H9 (cell line): ENCODE data around the gene HAUS8. TPM values are rescaled to one million over a fixed set of nuclear protein-coding genes. Genes with fewer than 3 reads are reported as not detected.
A peak's percentile ranks its signal among the peaks of the same experiment; 100 is the strongest.

Experiments used
- DNase-seq: peaks from one replicate; pipeline ENCODE4 v3.0.0-alpha.2; 2017
- H2AFZ ChIP-seq: one replicate; pipeline ENCODE4 v1.6.1; 2013; ENCODE audit warnings: mild to moderate bottlenecking, low read length, control low read depth, moderate library complexity
- H2AK5ac ChIP-seq: 2 replicates; pipeline ENCODE4 v1.6.1; 2013; ENCODE audit warnings: low read length, control low read depth, mixed read lengths; ENCODE audit not compliant: insufficient read length
- H2BK120ac ChIP-seq: one replicate; pipeline ENCODE4 v1.6.1; 2013; ENCODE audit warnings: low read depth, mild to moderate bottlenecking, low read length, control low read depth, inconsistent platforms; ENCODE audit not compliant: poor library complexity, severe bottlenecking
- H2BK12ac ChIP-seq: 2 replicates; pipeline ENCODE4 v1.6.1; 2013; ENCODE audit warnings: low read length, control low read depth, mixed read lengths, low read depth; ENCODE audit not compliant: insufficient read length
- H2BK15ac ChIP-seq: 2 replicates; pipeline ENCODE4 v1.6.1; 2013; ENCODE audit warnings: low read depth, low read length, control low read depth
- H2BK20ac ChIP-seq: one replicate; pipeline ENCODE4 v1.6.1; 2013; ENCODE audit warnings: low read depth, mild to moderate bottlenecking, low read length, control low read depth, inconsistent platforms; ENCODE audit not compliant: poor library complexity, severe bottlenecking
- H2BK5ac ChIP-seq: 2 replicates; pipeline ENCODE4 v1.6.1; 2013; ENCODE audit warnings: low read length, control low read depth, mixed read lengths; ENCODE audit not compliant: insufficient read length
- H3K14ac ChIP-seq: 2 replicates; pipeline ENCODE4 v1.6.1; 2013; ENCODE audit warnings: low read length, control low read depth; ENCODE audit not compliant: insufficient read depth
- H3K18ac ChIP-seq: 2 replicates; pipeline ENCODE4 v1.6.1; 2013; ENCODE audit warnings: low read depth, mild to moderate bottlenecking, mixed read lengths, low read length, control low read depth; ENCODE audit not compliant: insufficient read length
- H3K23ac ChIP-seq: 2 replicates; pipeline ENCODE4 v1.6.1; 2013; ENCODE audit warnings: low read length, control low read depth, mixed read lengths, low read depth; ENCODE audit not compliant: insufficient read length
- H3K23me2 ChIP-seq: 2 replicates; pipeline ENCODE4 v1.6.1; 2013; ENCODE audit warnings: low read depth, mild to moderate bottlenecking, mixed read lengths, low read length, control low read depth; ENCODE audit not compliant: insufficient read length, poor library complexity, severe bottlenecking
- H3K27ac ChIP-seq: 2 replicates; pipeline ENCODE4 v1.5.1; 2013; ENCODE audit warnings: low read length, control low read depth, mixed read lengths, low read depth; ENCODE audit not compliant: insufficient read length
- H3K27me3 ChIP-seq: 2 replicates; pipeline ENCODE4 v1.6.1; 2013; ENCODE audit warnings: low read length, control low read depth, inconsistent platforms; ENCODE audit not compliant: insufficient read depth
- H3K4ac ChIP-seq: 2 replicates; pipeline ENCODE4 v1.6.1; 2013; ENCODE audit warnings: low read depth, mild to moderate bottlenecking, control low read depth, inconsistent platforms, low read length, moderate library complexity
- H3K4me1 ChIP-seq: 2 replicates; pipeline ENCODE4 v1.6.1; 2013; ENCODE audit warnings: low read length, control low read depth, inconsistent platforms; ENCODE audit not compliant: insufficient read depth
- H3K4me2 ChIP-seq: 2 replicates; pipeline ENCODE4 v1.6.1; 2013; ENCODE audit warnings: low read length, control low read depth, mixed read lengths; ENCODE audit not compliant: insufficient read length, insufficient read depth
- H3K56ac ChIP-seq: 2 replicates; pipeline ENCODE4 v1.6.1; 2013; ENCODE audit warnings: low read depth, mild to moderate bottlenecking, mixed read lengths, low read length, control low read depth; ENCODE audit not compliant: insufficient read length
- H3K79me1 ChIP-seq: 2 replicates; pipeline ENCODE4 v1.6.1; 2013; ENCODE audit warnings: low read depth, mild to moderate bottlenecking, moderate library complexity, low read length, control low read depth, inconsistent platforms; ENCODE audit not compliant: insufficient read depth, poor library complexity, severe bottlenecking
- H3K79me2 ChIP-seq: 2 replicates; pipeline ENCODE4 v1.6.1; 2013; ENCODE audit warnings: low read length, control low read depth, inconsistent platforms; ENCODE audit not compliant: insufficient read depth
- H3K9ac ChIP-seq: 2 replicates; pipeline ENCODE4 v1.6.1; 2013; ENCODE audit warnings: low read length, control low read depth, mixed read lengths; ENCODE audit not compliant: insufficient read length; ENCODE audit errors: extremely low read depth
- H3K9me3 ChIP-seq: one replicate; pipeline ENCODE4 v1.6.1; 2013; ENCODE audit warnings: low read depth, low read length, inconsistent platforms; ENCODE audit not compliant: control insufficient read depth
- H3T11ph ChIP-seq: one replicate; pipeline ENCODE4 v1.6.1; 2013; ENCODE audit warnings: mild to moderate bottlenecking, low read length, control low read depth, inconsistent platforms
- H4K20me1 ChIP-seq: one replicate; pipeline ENCODE4 v1.6.1; 2013; ENCODE audit not compliant: control insufficient read depth, insufficient read length, insufficient read depth
- H4K5ac ChIP-seq: 2 replicates; pipeline ENCODE4 v1.6.1; 2013; ENCODE audit warnings: low read depth, mild to moderate bottlenecking, mixed read lengths, low read length, control low read depth; ENCODE audit not compliant: insufficient read length
- H4K8ac ChIP-seq: replicated peaks from 2 replicates; pipeline ENCODE4 v1.6.1; 2013; ENCODE audit warnings: low read length, control low read depth, mixed read lengths, low read depth; ENCODE audit not compliant: insufficient read length
- H4K91ac ChIP-seq: 2 replicates; pipeline ENCODE4 v1.6.1; 2013; ENCODE audit warnings: low read depth, mild to moderate bottlenecking, moderate library complexity, mixed read lengths, low read length, control low read depth; ENCODE audit not compliant: insufficient read length
- H3K27ac Mint-ChIP-seq, 3 experiments: 2 replicates in 2 of 3; 3 replicates in 1 of 3; pipeline ENCODE4 v1.8.0; 2020 to 2021; ENCODE audit warnings: mixed read lengths in 3 of 3, mild to moderate bottlenecking in 1 of 3, moderate library complexity in 1 of 3
- H3K27me3 Mint-ChIP-seq: 2 replicates; pipeline ENCODE4 v1.8.0; 2021; ENCODE audit warnings: low read depth, mild to moderate bottlenecking, moderate library complexity, mixed read lengths
- H3K36me3 Mint-ChIP-seq, 3 experiments: 2 replicates in 2 of 3; 3 replicates in 1 of 3; pipeline ENCODE4 v1.8.0; 2020 to 2021; ENCODE audit warnings: low read depth in 3 of 3, mixed read lengths in 3 of 3; ENCODE audit not compliant: insufficient read depth in 1 of 3
- H3K4me1 Mint-ChIP-seq, 2 experiments: 2 replicates each; pipeline ENCODE4 v1.8.0; 2020; ENCODE audit warnings: mixed read lengths in 2 of 2
- H3K4me3 Mint-ChIP-seq, 2 experiments: 2 replicates in 1 of 2; 3 replicates in 1 of 2; pipeline ENCODE4 v1.8.0; 2020 to 2021; ENCODE audit warnings: mild to moderate bottlenecking in 2 of 2, mixed read lengths in 2 of 2, moderate library complexity in 1 of 2
- H3K9me3 Mint-ChIP-seq, 2 experiments: 2 replicates in 1 of 2; 3 replicates in 1 of 2; pipeline ENCODE4 v1.8.0; 2020; ENCODE audit warnings: mild to moderate bottlenecking in 2 of 2, mixed read lengths in 2 of 2, moderate library complexity in 1 of 2
- WGBS: extraction: QIAGEN DNeasy Blood & Tissue Kit; methylation state at CpG from one replicate; pipeline ENCODE4 v1.1.7; 2013; ENCODE audit warnings: missing lambda C conversion rate, low lambda C conversion rate, mixed read lengths; ENCODE audit not compliant: insufficient read length; ENCODE audit errors: extremely low coverage; 5-methylcytosine and 5-hydroxymethylcytosine counted together
- total RNA-seq: library from RNA; stranded (reverse); gene quantifications from 2 replicates; pipeline ENCODE4 v1.2.1, GENCODE V29; 2021
- TF ChIP-seq, protein P1 (sequence below): fragments of 200-600 bp; sonication (generic); conservative IDR thresholded peaks from 3 replicates; pipeline ENCODE4 v1.8.0; 2021; ENCODE audit warnings: antibody characterized with exemption, mild to moderate bottlenecking

The HAUS8 gene
- total RNA-seq, 1 experiment from 2014 or later: 27.8 TPM

DNA sequence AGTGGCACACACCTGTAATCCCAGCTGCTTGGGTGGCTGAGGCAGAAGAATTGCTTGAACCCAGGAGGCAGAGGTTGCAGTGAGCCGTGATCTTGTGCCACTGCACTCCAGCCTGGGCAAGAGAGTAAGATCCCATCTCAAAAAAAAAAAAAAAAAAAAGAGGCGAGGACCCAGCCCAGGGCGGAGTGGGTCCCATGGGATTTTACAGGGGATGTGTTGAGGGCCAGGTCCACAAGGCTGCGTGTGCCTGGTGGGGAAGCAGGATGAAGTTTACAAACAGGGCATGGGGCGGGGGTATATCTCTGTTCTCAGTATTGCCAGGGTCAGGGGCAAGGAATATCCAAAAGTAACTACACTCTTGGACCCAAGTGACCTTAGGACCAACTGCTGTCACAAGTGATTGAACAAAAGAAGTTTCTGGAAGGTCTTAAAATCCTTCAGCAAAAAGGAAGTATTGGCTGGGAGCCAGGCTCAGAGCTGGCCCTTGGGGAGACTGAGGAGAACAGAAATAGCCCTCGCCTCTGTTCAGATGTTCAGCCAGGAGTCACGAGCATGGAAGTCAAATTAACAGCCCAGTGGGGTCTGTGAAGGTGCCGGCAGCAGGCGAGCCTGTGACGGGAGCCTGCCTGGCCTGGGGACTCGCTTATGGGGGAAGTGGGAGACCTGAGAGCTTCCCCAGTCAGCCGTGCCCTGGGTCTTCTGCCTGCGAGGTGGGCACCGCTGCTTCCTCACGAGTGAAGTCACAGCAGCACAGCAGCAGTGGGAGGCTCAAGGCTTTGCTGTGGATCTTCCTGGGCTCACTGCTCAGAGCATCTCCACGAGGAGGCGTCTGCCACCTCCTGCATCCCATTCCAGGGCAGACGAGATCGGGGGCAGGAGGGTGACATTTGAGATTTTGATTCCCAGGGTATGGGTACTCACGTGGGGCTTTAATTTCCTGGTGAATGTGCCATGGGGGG is 6.7 kb upstream of the HAUS8 start:
- Histone ChIP-seq H2BK5ac (no peak overlapping the region), H3K14ac (no peak overlapping the region), H3K23ac (no peak overlapping the region), H3K4me2 (no peak overlapping the region), H2BK15ac (no peak overlapping the region), H3K79me1 (peaks cover 5% of the 10 kb centered on the region), H4K5ac (no peak overlapping the region), H2BK20ac (no peak overlapping the region), H2AK5ac (no peak overlapping the region), H3T11ph (no peak overlapping the region), H3K9me3 (no peaks in the 10 kb centered on the region), H3K27ac (no peak overlapping the region), H3K79me2 (peaks cover 18% of the 10 kb centered on the region; the same call in 1 of the 2 replicates), H2BK120ac (no peak overlapping the region), H4K91ac (no peak overlapping the region), H3K23me2 (no peaks in the 10 kb centered on the region), H3K56ac (no peak overlapping the region), H3K27me3 (no peaks in the 10 kb centered on the region), H3K9ac (no peak overlapping the region), H2BK12ac (no peak overlapping the region), H4K8ac (no peak overlapping the region), H2AFZ (no peak overlapping the region), H3K18ac (no peak overlapping the region), H4K20me1 (no peaks in the 10 kb centered on the region), H3K4me1 (0 out of 2 replicates have a peak, but pooled peaks cover 3% of the 10 kb centered on the region), H3K4ac (no peak overlapping the region)
- no peak overlapping the region for H3K4me3 Mint-ChIP-seq
- TF ChIP-seq, protein P1, sequence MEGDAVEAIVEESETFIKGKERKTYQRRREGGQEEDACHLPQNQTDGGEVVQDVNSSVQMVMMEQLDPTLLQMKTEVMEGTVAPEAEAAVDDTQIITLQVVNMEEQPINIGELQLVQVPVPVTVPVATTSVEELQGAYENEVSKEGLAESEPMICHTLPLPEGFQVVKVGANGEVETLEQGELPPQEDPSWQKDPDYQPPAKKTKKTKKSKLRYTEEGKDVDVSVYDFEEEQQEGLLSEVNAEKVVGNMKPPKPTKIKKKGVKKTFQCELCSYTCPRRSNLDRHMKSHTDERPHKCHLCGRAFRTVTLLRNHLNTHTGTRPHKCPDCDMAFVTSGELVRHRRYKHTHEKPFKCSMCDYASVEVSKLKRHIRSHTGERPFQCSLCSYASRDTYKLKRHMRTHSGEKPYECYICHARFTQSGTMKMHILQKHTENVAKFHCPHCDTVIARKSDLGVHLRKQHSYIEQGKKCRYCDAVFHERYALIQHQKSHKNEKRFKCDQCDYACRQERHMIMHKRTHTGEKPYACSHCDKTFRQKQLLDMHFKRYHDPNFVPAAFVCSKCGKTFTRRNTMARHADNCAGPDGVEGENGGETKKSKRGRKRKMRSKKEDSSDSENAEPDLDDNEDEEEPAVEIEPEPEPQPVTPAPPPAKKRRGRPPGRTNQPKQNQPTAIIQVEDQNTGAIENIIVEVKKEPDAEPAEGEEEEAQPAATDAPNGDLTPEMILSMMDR: no peak
- no CpG with 5 or more reads among the region's 20 CpGs for WGBS
- H3K27ac Mint-ChIP-seq: peak overlapping the region in 2 of 3 experiments; percentile 69 to 94; a peak in 5 of 7 replicates
- H3K36me3 Mint-ChIP-seq: peaks cover 0 to 5% (median 3%) of the 10 kb centered on the region in 3 experiments; a peak in 4 of 7 replicates
- peaks cover 24 to 31% of the 10 kb centered on the region in 2 experiments for H3K4me1 Mint-ChIP-seq
- no peaks in the 10 kb centered on the region for H3K9me3 Mint-ChIP-seq
- H3K27me3 Mint-ChIP-seq: no peaks in the 10 kb centered on the region; the same call in 1 of the 2 replicates
- no peak for DNase-seq
